SU-DHL-6 (cell line): Measurements from ENCODE around the gene FBXO40.

Experiments
- H2AFZ ChIP-seq: fragments of 200-600 bp; sonication (generic); 2 replicates; pipeline ENCODE4 v1.6.1; 2014; ENCODE audit warnings: low read depth, mild to moderate bottlenecking, moderate library complexity, mixed read lengths, antibody characterized with exemption, low read length; ENCODE audit not compliant: severe bottlenecking
- H3F3A ChIP-seq: fragments of 200-600 bp; shearing (Covaris generic); 2 replicates; pipeline ENCODE4 v1.6.0; 2016; ENCODE audit warnings: antibody characterized with exemption, mild to moderate bottlenecking; ENCODE audit not compliant: insufficient read depth
- H3K27ac ChIP-seq: fragments of 200-600 bp; sonication (generic); 2 replicates; pipeline ENCODE4 v1.5.1; 2016; ENCODE audit warnings: low read depth, mild to moderate bottlenecking, low read length, moderate library complexity, mixed read lengths
- H3K27me3 ChIP-seq: fragments of 200-600 bp; sonication (generic), shearing (Covaris generic); 2 replicates; pipeline ENCODE4 v1.6.0; 2014; ENCODE audit warnings: mild to moderate bottlenecking, low read length
- H3K36me3 ChIP-seq: fragments of 200-600 bp; sonication (generic); 2 replicates; pipeline ENCODE4 v1.6.1; 2014; ENCODE audit warnings: mild to moderate bottlenecking, low read length, mixed read lengths
- H3K4me2 ChIP-seq: fragments of 300-600, 200-600 bp; shearing (Covaris generic), sonication (generic); 2 replicates; pipeline ENCODE4 v1.6.0; 2014; ENCODE audit warnings: low read length, low read depth, mild to moderate bottlenecking; ENCODE audit not compliant: poor library complexity, severe bottlenecking
- H3K4me3 ChIP-seq: fragments of 200-600 bp; sonication (generic); 2 replicates; pipeline ENCODE4 v1.5.1; 2014; ENCODE audit warnings: antibody characterized with exemption, low read length, mild to moderate bottlenecking, mixed read lengths; ENCODE audit not compliant: insufficient read depth, poor library complexity, severe bottlenecking
- H3K79me2 ChIP-seq: fragments of 200-600 bp; sonication (generic); 2 replicates; pipeline ENCODE4 v1.6.1; 2014; ENCODE audit warnings: mild to moderate bottlenecking, low read length, moderate library complexity; ENCODE audit not compliant: insufficient read depth
- H3K9ac ChIP-seq: fragments of 200-600 bp; sonication (generic); 2 replicates; pipeline ENCODE4 v1.7.0; 2014; ENCODE audit warnings: mild to moderate bottlenecking, low read length
- H3K9me2 ChIP-seq: fragments of 200-600 bp; sonication (generic); replicated peaks from 2 replicates; pipeline ENCODE4 v1.6.1; 2014; ENCODE audit warnings: low read length; ENCODE audit not compliant: insufficient read depth
- H3K9me3 ChIP-seq: fragments of 200-600 bp; sonication (generic); 2 replicates; pipeline ENCODE4 v1.6.1; 2014; ENCODE audit warnings: low read length, mixed read lengths; ENCODE audit not compliant: insufficient read depth
- H4K20me1 ChIP-seq: fragments of 200-600 bp; sonication (generic); 2 replicates; pipeline ENCODE4 v1.6.1; 2014; ENCODE audit warnings: low read depth, mild to moderate bottlenecking, antibody characterized with exemption, low read length, moderate library complexity, mixed read lengths
- CTCF ChIP-seq: fragments of 200-600 bp; sonication (generic); IDR thresholded peaks from one replicate; pipeline ENCODE4 v1.5.1; 2017; ENCODE audit warnings: antibody characterized with exemption, mild to moderate bottlenecking, low read length, moderate library complexity; ENCODE audit not compliant: insufficient read depth, poor library complexity, severe bottlenecking
- EZH2phosphoT487 ChIP-seq: fragments of 200-600 bp; sonication (generic), shearing (Covaris generic); conservative IDR thresholded peaks from 2 replicates; pipeline ENCODE4 v1.6.1; 2018; ENCODE audit warnings: mild to moderate bottlenecking, antibody characterized with exemption, low read length, moderate library complexity, mixed read lengths

FBXO40 gene

GRCh38 chr3:121677141-121677540, 84.0 kb downstream of the FBXO40 start:
- H4K20me1 ChIP-seq = no peaks in the 10 kb centered on the region
- H3F3A ChIP-seq = no peaks in the 10 kb centered on the region
- H3K9me2 ChIP-seq = no peaks in the 10 kb centered on the region
- 0 out of 2 replicates have a peak, but pooled peaks cover 4% of the 10 kb centered on the region for H3K36me3 ChIP-seq
- H3K4me2 ChIP-seq = no peak overlapping the region
- no peaks in the 10 kb centered on the region for H3K27me3 ChIP-seq
- H3K27ac ChIP-seq = no peak overlapping the region
- H3K9me3 ChIP-seq = no peaks in the 10 kb centered on the region
- H3K4me3 ChIP-seq = no peak overlapping the region
- H2AFZ ChIP-seq = no peak overlapping the region
- no peak overlapping the region for H3K9ac ChIP-seq
- H3K79me2 ChIP-seq = no peaks in the 10 kb centered on the region
- no peak for TF ChIP-seq EZH2phosphoT487
- TF ChIP-seq CTCF = no peak
